Peyer's patch (tissue), 4 donors: ENCODE data around the gene GNAZ.

ENCODE experiments used
- CTCF ChIP-seq, 6 experiments: fragments of 450-650 bp in 4 of 6; fragments of 200-600 bp in 2 of 6; sonication (generic) in 1 of 6; IDR thresholded peaks; one replicate each; pipeline ENCODE4 v1.5.1; 2017 to 2019; ENCODE audit warnings: antibody characterized with exemption in 6 of 6, mild to moderate bottlenecking in 3 of 6, moderate library complexity in 1 of 6
- POLR2A ChIP-seq, 2 donors: fragments of 450-650 bp; IDR thresholded peaks; one replicate each; pipeline ENCODE4 v1.5.1; 2017; ENCODE audit warnings: antibody characterized with exemption in 2 of 2, mild to moderate bottlenecking in 2 of 2, moderate library complexity in 2 of 2

- no peak for TF ChIP-seq CTCF (IDR thresholded peaks at IDR 0.05)
- TF ChIP-seq POLR2A (IDR thresholded peaks at IDR 0.05) = no peak
Measured at GRCh38 chr22:23032658-23033057, 37.7 kb upstream of the GNAZ start.
